GM10847 (cell line): ENCODE results near the gene P3H3.

Source experiments
- POLR2A ChIP-seq: IDR thresholded peaks from 2 replicates; pipeline ENCODE4 v1.6.1; 2011; ENCODE audit not compliant: insufficient read length; ENCODE audit errors: extremely low read depth

Gene P3H3, protein sequence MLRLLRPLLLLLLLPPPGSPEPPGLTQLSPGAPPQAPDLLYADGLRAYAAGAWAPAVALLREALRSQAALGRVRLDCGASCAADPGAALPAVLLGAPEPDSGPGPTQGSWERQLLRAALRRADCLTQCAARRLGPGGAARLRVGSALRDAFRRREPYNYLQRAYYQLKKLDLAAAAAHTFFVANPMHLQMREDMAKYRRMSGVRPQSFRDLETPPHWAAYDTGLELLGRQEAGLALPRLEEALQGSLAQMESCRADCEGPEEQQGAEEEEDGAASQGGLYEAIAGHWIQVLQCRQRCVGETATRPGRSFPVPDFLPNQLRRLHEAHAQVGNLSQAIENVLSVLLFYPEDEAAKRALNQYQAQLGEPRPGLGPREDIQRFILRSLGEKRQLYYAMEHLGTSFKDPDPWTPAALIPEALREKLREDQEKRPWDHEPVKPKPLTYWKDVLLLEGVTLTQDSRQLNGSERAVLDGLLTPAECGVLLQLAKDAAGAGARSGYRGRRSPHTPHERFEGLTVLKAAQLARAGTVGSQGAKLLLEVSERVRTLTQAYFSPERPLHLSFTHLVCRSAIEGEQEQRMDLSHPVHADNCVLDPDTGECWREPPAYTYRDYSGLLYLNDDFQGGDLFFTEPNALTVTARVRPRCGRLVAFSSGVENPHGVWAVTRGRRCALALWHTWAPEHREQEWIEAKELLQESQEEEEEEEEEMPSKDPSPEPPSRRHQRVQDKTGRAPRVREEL

GRCh38 chr12:6827982-6828780 lies at the start of gene P3H3:
P3H3 (plus strand) TSS chr12:6828407; CDS start chr12:6828441, 34 bp downstream.
- TF ChIP-seq POLR2A: no peak

- TF ChIP-seq POLR2A: no peak
Measured at GRCh38 chr12:6778574-6779550, 49.3 kb upstream of the P3H3 start.

- TF ChIP-seq POLR2A: no peak
Measured at GRCh38 chr12:6779708-6780432, 48.3 kb upstream of the P3H3 start.

DNA sequence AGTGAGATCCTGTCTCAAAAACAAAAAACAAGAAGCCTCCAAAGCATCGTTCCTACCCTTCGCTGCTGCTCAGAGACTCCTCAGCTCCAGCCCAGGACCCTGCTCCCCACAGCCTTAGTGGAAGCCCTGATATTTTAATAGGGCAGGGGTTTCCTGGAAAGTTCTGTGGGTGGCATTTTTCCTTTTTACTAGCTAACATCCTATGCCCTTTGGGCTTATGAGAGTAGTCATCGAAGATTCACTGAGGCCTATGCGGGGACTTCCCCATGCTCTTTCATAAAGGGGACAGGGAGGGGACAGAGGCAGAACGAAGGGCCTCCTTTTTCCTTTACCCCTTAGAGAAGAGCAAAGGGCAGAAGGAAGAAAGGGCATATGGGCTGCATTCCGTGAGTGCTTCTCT lies 47.6 kb upstream of the P3H3 start:
- no peak for TF ChIP-seq POLR2A

- no peak for TF ChIP-seq POLR2A
Measured at GRCh38 chr12:6782119-6782518, 46.1 kb upstream of the P3H3 start.

DNA sequence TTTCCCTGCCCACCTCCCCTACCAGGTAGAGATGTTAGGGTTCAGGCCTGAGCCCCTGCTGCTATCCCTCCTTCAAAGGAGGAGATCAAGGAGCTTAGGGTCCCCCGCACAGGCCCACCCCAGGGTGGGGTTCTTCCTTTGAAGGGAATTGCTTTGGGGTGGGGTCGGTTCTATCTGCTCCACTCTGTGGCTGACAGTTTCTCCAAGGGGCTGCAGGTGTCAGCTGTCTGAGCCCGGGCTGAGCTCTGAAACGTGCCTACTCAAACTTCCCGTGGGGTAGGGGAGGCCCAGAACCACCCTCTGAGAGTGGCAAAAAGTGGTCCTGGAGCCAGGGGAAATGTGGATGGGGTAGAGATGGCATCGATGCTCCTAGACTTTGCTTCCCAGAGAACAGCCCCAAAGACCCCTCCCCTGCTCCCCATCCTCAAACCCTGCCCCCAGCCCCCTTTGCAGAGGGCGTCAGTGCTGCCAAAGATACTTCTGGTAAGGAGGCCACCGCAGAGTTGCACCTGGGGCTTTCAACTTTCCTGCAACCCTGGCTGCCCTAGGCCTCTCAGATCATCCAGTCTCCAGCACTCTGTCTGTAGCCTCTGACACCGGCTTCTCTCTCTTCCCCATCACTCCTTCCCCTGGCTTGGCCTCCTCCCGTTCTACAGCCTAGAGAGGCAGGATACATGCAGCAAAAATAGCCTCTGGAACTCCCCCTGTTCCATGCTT lies 45.2 kb upstream of the P3H3 start:
- TF ChIP-seq POLR2A: no peak

GRCh38 chr12:6783828-6784227 lies 44.4 kb upstream of the P3H3 start:
- no peak for TF ChIP-seq POLR2A

DNA sequence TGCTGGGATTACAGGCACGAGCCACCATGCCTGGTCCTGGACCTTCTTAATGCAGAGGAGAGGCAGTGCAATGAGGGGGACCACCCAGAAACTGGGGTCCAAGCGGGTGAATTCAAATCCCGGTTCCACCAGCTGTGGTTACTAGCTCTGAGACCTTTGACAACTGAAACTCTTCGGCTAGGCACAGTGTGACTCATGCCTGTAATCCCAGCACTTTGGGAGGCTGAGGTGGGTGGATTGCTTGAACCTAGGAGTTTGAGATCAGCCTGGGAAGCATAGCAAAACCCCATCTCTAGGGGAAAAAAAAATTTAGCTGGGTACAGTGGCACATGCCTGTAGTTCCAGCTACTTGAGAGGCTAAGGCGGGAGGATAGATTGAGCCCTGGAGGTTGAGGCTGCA lies 43.9 kb upstream of the P3H3 start:
- no peak for TF ChIP-seq POLR2A

DNA sequence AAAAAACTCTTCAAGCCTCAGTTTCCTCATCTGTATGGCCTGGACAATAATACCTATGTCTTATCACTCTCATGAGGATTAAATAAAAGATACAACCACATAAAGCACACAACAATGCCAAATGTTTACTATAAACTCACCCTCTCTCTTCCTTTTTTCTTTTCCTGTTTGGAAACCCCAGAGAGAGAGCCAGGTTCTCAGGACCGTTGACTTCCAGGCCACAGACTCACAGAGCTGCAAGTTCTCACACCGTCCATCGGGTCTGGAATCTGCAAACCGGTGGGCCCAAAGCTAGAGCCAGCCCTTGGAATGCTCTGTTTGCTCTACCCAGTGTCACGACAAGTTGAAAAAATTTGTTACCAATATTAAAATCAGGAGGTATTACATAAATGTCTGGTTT lies 43.4 kb upstream of the P3H3 start:
- TF ChIP-seq POLR2A: no peak

DNA sequence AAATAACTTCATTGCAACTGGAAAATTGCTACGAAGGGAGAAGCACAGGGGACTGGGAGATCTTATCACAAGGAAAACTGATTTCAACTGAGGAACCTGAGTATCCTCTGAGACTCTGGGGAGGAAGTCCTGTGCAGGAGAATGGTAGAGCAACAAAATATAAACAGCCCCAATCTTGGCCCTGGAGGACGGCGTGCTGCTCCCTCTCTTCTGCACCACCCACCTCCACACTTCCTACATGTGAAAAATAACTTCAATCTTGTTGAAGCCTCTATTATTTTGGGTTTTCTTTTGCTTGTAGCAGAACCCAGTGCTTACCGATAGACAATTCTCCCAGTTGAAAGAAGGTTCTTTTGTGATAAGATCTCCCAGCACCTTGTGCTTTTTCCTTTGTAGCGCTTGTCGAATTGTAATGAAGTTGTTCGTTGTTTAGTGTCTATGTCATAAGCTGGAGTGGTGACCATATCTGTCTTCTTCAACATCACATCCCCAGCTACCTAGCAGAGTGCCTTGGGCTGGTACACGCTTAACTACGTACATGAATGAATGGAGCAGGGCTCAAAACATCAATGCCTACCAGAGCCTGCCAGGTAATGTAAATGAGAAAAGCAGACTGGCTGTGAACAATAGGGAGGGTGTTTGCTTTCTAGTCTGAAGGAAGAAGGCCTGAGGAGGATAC lies 41.7 kb upstream of the P3H3 start:
- TF ChIP-seq POLR2A: no peak

GRCh38 chr12:6787309-6787708 lies 40.9 kb upstream of the P3H3 start:
- no peak for TF ChIP-seq POLR2A
